NCI-H2171 treated with DMSO at 0.1 percent for 48 hours (cell line): ENCODE data around the gene IKZF5.

Experiments used
- DNase-seq: peaks from one replicate; lab custom pipeline; 2025; lab: John Stamatoyannopoulos, UW

The IKZF5 gene, protein sequence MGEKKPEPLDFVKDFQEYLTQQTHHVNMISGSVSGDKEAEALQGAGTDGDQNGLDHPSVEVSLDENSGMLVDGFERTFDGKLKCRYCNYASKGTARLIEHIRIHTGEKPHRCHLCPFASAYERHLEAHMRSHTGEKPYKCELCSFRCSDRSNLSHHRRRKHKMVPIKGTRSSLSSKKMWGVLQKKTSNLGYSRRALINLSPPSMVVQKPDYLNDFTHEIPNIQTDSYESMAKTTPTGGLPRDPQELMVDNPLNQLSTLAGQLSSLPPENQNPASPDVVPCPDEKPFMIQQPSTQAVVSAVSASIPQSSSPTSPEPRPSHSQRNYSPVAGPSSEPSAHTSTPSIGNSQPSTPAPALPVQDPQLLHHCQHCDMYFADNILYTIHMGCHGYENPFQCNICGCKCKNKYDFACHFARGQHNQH

GRCh38 chr10:123008355-123009104 lies at the start of gene IKZF5, which contains the start of gene ACADSB:
IKZF5 (minus strand) TSS chr10:123008795; CDS start chr10:122998625, 10,170 bp downstream.
ACADSB (plus strand) TSS chr10:123009006; CDS start chr10:123009030, 24 bp downstream.
- peak; percentile 84 for DNase-seq

DNA sequence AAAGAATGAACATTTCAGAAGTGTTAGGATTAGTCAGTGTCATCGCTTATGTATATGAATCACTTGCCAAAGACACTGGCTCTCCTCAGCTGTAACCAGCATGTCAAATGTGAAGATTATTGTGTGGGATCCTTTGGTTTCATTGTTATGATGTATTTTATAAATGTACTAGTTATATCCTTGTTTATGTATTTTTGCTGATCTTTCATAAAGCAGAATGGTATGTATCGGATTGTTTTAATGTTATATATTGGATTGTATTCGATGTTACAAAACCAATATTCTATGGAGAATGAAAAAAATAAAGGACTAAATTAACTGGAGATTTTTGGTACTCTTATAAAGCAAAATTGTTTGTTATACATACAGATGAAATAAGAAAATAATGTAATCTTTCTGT lies 49.4 kb upstream of the IKZF5 start:
- no peak for DNase-seq

DNA sequence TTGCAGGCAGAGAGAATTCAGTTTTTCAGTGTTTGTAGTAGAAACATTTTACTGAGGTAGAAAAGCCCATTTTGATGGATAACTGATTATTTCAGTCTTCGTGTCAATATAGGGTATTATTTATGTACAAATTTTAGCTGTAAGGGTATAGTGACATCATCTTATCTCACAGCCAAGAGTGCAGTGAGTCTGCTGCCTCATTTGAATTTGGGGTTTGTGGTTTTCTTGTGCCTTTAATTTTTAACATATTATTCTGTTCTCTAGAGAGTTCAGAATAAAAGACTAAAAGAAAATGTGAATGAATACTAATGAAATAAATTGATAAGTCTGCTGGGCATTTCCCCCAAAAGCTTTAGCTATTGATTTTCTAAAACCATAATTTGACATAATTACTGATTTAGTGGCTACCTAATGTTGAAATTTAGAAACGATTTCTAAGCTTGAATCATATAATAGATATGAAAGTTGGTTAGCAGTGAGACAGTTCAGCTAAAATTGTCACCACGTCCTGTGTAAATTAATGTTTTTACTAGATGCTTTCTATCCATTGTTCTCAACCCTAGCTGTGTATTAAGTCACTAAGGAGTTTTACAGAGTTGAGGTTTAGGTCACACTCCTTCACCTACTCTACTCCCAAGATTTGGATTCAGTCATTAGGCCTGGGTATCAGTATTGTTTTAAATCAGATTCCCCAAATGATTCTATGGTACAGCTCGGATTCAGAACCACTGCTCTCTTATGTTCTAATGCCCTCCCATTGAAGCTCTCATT lies 37.6 kb upstream of the IKZF5 start:
- no peak for DNase-seq

DNA sequence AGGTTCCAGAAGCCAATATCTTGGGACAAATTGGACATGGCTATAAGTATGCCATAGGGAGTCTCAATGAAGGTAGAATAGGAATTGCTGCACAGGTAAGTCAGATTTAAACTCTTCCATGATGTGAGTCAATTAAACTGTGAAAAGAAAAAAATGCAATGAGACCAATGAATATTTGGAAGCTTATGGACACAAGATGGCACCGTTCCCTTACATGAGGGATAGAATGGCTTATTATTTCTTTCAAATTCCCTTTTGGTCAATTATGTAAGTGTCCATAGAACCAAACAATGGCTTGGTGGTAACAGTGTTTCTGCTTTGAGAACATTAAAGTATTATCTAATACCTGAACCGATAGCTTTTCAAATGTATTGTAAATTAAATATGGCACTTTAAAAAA lies 35.8 kb upstream of the IKZF5 start:
- DNase-seq, result peak; percentile 35

GRCh38 chr10:123043409-123043925 lies 34.9 kb upstream of the IKZF5 start:
- DNase-seq, result peak; percentile 89

DNA sequence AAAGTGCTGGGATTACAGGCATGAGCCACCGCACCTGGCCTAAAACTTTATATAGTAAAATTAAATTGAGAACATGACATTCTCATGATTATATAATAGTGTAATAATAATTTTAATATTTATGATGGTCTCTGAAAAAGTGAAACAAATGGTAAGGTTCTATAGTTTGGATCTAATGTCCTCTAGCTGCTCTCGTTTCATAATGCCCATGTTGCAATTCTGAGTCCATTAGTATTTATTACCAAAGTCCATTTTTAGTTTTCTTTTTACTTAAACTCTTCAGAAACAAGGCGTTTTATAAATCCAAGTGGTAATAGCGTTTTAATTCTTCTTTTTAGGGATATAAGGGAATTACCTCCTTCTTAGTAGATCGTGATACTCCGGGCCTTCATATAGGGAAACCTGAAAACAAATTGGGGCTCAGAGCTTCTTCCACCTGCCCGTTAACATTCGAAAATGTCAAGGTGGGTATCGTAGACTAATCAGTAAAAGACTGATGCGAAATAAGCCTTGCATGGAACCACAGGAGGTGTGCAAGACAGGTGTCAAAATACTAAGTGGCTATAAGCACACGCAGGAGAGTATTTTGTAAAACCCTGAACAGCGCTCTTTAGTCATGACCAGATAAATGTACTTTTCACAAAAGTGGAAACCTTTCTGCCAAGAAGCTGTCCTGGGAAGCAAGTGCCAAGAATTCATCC lies 34.3 kb upstream of the IKZF5 start:
- DNase-seq, result no peak

- DNase-seq, result no peak
Measured at GRCh38 chr10:123039632-123039930, 31.0 kb upstream of the IKZF5 start.

- DNase-seq, result no peak
Measured at GRCh38 chr10:123038782-123039631, 30.4 kb upstream of the IKZF5 start.

- no peak for DNase-seq
Measured at GRCh38 chr10:123035467-123036086, 27.0 kb upstream of the IKZF5 start.

GRCh38 chr10:123034332-123034731 lies 25.7 kb upstream of the IKZF5 start:
- DNase-seq, result no peak

DNA sequence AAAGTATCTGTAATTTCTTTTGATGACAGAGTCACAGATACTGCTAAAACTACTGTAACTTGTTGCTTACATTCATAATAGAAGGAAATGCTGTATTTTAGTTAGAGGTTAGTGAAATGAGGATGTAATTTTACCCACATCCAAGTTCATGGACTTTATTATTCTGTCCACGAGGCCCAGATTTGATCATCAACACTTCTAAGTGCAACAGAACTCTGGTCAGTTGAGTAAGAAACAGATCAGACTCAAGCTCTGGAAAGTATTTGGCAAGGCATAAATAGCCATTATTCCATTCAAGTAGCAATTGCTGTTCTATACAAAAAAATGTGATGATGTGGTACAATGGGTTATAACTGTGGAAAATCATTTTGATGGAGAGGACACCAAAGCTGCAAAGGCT lies 22.5 kb upstream of the IKZF5 start:
- DNase-seq, result no peak

- no peak for DNase-seq
Measured at GRCh38 chr10:123027861-123028260, 19.3 kb upstream of the IKZF5 start.

GRCh38 chr10:123026302-123026701 lies 17.7 kb upstream of the IKZF5 start:
- no peak for DNase-seq

- no peak for DNase-seq
Measured at GRCh38 chr10:123024540-123024939, 15.9 kb upstream of the IKZF5 start.

DNA sequence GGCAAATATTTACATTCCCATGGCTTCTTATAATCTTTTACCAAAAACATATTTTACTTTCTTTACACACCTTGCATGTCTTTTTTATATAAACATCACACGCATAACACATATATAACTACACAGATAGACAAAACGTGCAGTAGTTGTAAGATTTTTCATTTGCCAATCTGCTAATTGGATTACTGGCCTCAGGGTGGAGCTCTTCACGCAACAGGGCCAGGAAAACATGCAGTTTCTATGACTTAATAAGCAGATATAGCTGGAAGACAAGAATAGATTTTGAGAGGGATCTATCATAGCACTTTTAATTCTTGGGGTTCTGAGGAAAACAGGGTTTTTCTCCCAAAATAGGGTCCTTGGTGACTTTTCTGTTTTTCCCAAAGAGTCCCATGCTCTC lies 12.9 kb upstream of the IKZF5 start:
- DNase-seq, result no peak

DNA sequence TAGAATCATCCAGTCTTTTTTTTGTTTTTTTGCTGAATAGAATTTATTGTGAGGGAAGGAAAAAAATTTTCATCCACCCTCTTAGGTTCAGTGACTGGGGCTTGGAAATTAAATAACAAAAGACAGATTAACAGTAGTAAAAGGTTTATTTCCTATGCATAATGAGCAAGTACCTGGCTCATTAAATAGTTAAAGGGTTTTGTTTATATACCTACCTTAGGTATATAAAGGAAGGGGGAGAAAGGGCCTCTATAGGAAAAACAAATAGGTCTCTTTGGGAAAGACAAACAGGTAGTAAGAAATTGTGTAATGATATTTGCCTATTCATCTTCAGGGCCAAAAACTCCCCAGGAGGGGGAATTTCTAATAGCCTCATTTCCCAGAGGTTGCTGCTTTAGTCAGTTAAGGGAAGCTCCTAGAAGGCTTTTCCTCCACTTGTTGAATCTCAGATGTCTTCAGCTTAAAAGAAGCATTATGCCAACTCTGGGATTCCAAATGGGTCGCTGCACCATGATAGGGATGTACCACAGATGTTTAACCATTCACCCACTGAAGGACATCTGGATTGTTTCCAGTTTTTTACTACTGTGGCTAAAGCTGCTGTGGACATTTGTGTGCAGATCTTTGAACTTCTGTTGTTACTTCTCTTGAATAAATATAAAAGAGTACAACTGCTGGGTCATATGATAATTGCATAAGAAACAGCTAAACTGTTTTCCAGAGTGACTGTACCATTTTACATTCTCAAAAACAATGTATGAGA lies 11.5 kb upstream of the IKZF5 start:
- DNase-seq, result no peak

GRCh38 chr10:123019264-123019663 lies 10.7 kb upstream of the IKZF5 start:
- DNase-seq, result no peak

GRCh38 chr10:123018531-123018930 lies 9.9 kb upstream of the IKZF5 start:
- no peak for DNase-seq

- DNase-seq, result no peak
Measured at GRCh38 chr10:123017421-123018165, 9.0 kb upstream of the IKZF5 start.
